ENCODE data around the gene CIAO1.
"Not testable (repeated sequence)": the region's sequence is repeated elsewhere in the genome, so short reads cannot be mapped to it uniquely, and the experiment has no call there.

DNA sequence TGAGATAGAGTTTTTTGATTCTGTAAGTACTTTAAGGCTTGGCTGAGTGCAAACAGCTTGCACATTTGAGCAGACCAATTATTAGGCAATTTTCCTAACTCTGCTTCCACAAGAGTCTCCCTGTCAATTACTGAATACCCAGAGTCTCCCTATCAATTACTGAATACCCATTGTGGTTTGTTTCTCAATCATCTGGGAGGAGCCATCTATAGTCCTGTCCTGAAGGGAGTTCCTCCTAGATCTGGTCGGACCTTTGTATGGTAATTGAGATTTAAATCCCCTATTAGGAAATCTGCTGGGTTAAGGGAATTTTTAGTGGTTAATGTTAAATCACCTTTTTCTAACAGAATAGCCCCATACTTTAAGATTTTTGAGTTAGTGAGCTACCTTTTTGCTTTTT is 44.9 kb upstream of the CIAO1 start:
- not testable (repeated sequence) for TF ChIP-seq CTCF (IDR thresholded peaks at IDR 0.05 in 4 of 5, conservative IDR thresholded peaks at IDR 0.05 in 1 of 5); POLR2A (IDR thresholded peaks at IDR 0.05)
